Measurements from ENCODE around the gene LILRA6.
"Not testable (repeated sequence)": the region's sequence is repeated elsewhere in the genome, so short reads cannot be mapped to it uniquely, and the experiment has no call there.

LILRA6 gene

DNA sequence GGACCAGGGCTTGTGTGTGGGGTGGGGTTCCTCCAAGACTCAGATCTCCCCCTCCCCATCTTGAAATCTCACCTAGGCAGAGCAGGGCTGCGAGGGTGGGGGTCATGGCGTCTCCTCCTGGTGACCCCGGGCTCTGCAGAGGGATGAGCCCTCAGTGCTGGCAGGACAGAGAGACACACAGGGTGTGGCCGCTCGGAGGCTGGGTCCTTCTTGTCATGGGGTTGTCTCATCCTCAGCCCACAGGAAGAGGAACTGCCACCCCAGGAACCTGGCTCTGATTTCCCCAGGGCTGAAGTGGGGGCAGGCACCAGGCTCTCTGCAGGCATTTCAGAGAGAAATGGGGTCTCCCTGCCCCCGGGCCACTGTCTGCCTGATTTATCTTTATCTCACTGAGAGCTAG is at the start of gene LILRA6:
Gene LILRA6 (minus strand): TSS at position 145 of the 400 bp plus-strand sequence.
- FAIRE-seq, result not testable (repeated sequence)

DNA sequence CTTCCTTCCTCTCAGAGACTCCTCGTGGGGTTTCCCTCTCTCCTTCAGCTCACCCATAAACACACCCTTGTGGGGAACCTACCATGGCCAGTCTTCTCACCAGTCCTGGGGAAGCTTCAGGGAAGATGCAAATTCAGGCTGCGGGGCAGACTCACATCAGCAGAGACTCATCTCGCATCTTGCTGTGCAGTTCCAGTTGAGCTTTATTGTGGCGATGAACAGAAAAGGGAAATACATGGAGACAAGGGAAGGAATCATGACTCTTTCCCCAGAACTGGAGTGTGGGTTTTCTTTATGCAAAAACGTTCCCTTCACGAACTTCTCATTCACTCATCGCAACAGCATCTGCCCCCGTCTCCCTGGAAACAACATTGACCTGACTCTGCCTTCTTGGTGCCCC is 46.6 kb upstream of the LILRA6 start:
- FAIRE-seq, result not testable (repeated sequence)

DNA sequence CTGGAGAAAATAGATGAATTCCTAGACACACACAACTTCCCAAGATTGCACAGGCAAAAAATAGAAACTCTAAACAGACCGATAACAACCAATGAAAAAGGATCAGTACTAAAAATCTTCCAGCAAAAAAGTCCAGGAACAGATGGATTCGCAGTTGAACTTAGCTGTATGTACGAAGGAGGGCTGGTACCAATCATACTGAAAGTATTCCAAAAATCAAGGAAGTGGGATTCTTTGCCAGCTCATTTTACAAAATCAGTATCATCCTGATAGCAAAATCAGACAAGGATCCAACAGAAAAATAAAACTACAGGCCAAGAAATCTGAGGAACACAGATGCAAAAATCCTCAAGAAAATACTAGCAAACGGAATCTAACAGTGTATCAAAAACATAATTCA is 44.9 kb upstream of the LILRA6 start:
- no peak for FAIRE-seq

DNA sequence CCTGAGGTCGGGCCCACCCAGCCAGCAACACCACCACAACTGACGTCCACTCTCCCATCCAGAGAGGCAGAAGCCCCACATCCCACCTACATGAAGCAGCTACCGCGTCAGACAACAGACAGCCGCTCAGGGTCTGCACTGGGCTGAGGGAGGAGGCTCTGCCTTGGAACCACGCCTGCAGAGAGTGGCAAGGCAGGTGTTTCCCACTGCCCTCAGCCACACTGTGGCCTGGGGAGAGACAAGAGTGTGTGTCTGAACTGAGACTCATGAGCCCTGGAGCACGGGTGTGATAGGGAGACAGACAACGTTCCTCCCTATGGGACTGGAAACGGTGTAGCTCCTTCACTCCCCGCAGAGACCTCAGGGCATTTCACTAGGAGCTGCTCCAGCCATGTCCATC is 43.7 kb upstream of the LILRA6 start:
- FAIRE-seq, result not testable (repeated sequence)

DNA sequence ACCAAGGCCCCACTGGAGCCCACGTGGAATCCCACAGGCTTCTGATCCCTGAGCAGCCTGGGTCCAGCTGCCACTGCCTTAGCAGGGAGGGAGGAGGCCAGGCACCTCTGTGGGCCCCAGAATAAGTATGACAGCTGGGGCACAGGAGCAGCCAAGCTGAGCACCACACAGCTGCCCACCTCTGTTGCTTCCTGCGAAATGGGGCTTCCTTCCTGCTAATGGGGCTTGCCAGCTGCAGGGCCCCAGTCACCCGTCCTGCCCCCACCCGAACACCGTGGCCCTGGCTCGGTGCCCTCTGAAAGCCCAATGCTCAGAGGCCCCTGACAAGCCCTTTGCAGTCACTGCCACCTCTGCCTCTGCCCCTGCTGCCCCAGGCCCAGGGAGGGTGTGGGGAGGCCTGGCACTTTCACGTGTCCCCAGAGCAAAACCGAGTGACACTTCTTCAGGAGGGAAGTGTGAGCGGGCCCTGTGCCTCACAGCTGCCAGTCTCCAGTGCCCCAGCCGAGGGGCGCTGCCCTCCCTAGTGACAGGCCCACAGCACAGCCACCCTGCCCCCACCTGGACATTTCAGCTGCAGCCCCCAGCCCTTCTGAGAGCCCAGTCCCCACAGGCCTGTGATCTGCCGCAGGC is 43.0 kb upstream of the LILRA6 start:
- not testable (repeated sequence) for FAIRE-seq

DNA sequence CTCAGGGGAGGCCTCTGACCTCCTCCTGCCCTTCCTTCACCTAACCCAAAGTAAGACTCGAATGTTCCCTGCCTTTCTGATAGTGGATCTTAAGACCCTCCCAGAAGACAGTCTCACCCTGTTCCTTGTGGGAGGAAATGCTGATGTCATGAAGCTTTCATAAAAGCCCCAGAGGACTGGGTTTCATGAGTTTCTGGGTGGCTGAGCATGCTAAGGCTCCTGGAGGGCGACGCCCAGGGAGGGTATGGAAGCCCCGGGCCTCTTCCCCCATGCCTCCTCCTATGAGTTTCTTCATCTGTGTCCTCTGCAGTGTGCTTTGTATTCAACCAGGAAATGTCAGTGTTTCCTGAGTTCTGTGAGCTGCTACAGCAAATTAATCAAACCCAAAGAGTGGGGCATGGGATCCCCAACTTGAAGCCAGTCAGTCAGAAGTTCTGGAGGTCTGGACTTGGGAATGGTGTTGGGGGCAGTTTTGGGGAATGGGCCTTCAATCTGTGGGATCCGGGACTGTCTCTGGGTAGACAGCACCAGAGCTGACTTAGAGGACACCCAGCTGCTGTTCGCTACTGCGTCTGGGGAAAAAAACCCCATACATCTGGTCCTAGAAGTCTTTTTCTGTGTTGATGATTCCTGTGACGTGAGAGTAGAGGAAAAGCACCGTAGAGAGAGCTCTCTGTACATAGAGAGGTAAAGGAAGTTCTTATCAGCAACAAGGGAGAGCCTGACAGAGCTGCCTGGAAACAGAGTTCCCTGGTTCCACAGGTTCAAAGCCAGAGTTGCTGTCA is 40.3 kb upstream of the LILRA6 start:
- no peak for FAIRE-seq

DNA sequence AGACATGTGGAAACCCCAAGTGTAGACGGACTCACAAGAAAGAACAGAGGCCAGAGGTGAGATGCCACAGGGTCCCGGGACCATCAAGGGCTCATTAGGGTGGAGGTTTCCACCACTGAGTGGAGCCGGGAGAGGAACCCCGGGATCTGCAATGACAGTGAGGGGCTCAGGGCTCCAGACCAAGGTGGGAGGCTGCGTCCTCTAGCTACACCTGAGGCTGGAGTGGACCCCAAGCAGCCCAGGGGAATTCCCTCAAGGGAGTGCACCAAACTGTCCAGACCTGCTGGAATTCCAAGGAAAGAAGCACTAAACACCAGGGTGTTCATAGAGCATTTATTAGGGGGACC is 39.1 kb upstream of the LILRA6 start:
- not testable (repeated sequence) for FAIRE-seq

DNA sequence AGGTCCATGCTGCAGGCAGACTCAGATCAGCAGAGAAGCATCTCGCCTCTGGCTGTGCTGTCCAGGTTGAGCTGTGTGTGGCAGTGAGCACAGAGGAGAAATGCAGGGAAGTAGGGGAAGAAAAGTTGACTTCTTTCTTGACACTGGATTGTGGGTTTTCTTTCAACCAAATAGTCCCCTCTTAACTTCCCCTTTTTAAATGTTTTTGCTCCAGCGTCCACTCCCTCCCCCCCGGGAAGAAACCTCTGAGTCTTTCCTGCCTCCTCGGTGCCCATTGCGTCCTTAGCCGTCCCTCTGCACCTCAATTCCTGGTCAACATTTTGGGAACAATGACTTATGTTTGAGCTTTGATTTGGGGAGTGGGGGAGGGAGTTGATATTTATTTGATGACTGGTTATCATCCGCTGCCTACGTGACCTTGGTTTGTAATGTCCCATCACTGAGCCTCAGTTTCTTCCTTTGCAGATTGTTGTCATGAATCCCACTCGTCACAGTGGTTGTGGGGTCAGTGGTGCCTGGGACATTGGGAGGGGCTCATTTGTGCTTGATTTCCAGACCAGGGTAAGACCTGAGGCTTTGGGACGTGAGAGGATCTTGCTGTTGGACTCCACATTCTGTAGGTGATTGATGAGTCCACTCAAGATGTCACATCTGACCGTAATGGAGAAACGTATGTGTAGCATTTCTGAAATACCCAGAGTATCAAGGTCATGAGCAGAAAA is 38.6 kb upstream of the LILRA6 start, which contains the start of gene LILRB2:
Gene LILRB2 (minus strand): TSS at position 104 of the 722 bp plus-strand sequence. CDS start 614 bp downstream, outside the sequence.
- no peak for FAIRE-seq

DNA sequence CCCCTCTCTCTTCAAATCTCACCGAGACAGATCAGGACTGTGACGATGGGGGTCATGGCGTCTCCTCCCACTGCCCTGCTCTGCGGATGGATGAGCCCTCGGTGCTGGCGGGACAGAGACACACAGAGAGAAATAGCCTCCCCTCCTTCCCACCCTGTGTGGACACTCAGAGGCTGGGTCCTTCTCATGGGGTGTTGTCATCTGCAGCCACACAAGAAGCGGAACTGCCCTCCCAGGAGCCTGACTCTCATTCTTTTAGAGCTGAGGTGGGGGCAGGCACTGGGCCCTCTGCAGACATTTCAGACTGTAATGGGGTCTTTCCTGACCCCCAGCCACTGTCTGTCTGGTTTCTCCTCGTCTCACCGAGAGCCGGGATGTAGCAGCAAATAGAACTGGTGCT is 37.9 kb upstream of the LILRA6 start:
- not testable (repeated sequence) for FAIRE-seq

DNA sequence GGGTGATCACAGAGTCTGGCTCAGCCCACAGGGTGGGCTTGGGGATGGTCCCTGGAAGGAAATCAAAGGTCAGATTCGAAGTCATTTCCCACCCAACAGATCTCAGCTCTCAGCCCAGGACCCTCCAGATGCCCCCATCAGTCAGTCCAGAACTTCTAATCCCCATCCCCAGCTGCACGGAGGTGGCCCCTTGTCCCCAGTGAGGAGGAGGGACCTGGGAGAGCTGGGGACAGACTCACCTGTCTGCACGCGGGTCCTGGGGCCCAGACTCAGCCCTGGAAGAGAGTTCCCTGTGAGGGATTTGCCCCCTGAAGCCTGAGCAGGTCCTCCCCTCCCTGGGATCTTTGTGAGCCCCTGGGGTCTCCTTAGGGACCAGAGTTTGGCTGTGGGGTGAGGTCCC is 37.4 kb upstream of the LILRA6 start:
- not testable (repeated sequence) for FAIRE-seq

DNA sequence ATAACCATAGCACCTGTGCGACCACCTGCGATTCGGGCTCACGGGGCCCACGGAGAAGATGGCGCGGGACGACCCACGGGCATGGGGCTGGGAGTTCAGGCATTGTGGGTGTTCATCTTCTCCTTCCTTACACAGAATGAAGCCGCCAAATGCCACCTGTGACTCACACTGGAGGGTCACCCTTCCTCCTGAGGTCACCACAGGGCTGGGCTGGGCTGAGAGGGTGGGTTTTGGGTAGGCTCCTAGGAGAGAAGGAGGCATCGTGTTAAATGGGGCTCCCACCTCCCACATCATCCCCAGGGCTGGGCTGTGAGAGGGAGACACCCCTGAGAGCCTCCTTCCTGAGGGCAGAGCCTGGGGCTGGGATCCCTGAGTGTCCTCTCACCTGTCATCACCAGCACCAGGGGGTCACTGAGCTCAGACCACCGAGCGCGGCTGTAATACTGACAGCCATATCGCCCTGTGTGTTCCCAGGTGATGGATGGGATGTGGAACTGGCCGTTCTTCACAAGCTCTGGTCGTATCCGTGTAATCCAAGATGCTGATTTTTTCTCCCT is 36.9 kb upstream of the LILRA6 start:
- no peak for FAIRE-seq

DNA sequence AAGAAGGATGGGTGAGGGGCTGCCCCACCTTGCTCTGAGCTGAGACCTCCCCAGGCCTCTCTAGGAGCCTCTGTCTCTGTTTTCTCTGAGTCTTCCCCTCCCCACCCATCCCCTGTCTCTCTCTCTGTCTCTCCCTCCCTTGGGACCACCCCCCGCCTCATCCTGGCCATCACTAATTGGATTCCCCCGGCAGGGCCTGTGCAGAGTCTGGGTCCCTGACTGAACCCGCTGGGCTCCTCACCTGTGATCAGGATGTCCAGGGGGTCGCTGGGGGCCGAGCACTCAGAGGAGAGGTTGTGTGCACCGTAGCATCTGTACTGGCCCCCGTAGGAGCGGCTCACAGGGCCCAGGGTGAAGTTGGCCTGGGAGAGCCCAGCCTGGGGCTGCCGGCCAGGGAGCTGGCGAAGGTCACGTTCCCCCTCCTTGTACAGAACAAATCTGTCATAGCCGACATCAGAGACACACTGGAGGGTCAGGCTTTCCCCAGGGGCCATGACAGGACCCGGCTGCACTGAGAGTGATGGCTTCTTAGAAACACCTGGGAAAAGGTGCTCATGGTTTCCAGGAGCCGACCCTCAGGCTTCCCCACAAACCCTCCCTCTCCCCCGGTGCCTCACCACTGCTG is 36.1 kb upstream of the LILRA6 start:
- not testable (repeated sequence) for FAIRE-seq

DNA sequence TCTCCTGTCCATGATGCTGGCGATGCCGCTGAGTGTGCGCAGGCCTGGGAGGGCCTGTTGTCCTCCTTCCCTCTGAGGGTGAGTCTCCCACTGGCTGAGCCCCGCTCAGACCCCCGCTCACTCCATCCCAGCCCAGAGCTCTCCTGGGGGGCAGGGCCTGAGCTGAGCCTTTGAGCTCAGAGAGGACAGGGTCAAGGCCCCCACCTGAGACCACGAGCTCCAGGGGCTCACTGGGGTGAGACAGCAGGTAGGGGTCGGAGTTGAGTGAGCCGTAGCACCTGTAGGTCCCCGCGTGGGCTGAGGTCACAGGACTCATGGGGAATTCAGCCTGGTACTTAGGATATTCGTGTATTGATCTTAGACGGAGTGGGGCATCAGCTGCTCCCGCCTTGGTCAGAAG is 35.5 kb upstream of the LILRA6 start:
- FAIRE-seq, result not testable (repeated sequence)

DNA sequence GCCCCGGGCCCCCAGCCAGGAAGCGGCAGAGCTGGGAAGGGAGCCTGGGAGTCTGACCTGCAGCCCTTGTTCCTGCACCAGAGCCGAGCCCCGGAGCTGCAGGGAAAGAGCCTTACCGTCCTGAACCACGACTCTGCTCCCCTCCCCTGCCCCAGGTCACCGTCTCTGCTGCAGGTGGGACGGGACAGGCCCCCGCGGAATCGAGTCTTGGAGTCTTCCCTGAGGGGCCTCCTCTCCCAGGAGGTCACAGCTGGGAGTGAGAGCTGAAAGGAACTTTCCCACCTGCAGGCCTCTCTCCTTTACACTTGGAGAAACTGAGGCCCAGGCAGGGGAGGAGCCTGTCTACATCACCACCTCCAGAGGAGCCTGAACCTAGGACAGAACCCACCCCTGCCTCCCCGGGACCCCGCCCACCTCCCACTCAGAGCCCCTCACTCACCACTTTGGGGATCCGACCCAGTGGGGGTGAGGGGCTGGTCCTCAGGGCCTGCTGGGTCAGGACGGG is 34.6 kb upstream of the LILRA6 start:
- FAIRE-seq, result not testable (repeated sequence)

DNA sequence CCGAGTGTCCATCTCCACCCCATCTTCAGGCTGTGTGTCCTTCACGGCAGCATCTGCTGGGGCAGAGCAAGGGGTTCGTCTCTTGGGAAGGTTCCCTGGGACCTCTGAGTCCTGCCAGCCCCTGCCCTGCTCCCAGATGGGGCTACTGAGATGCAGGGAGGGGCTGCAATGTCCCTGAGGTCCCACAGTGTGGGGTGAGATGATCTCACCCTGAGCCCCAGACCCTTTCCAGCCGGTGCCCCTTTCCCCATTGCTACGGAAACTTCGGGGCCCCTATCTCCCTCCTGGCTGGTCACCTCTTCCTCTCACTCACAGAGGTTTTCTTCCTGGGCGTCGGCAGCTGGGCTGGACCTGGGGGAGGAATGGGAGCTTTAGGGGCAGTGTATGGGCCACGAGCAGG is 33.4 kb upstream of the LILRA6 start:
- FAIRE-seq, result no peak

DNA sequence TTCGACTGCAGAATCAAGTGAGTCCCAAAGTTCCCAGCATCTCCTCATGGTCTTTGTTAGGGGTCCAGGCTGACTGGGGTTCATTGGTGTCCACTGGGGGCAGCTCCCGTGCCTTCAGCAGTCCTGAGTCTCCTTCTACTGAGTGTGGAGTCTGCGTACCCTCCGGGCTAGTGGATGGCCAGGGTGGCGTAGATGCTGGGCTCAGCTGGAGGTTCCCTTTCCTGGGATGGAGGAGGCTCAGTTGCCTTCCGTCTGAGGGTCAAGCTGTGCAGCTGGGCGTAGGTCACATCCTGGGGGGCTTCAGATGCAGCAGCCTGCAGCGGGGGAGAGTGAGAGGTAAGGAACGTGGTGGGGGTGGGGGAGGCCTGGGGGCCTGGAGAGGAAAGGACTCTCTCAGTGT is 31.9 kb upstream of the LILRA6 start:
- FAIRE-seq, result not testable (repeated sequence)

DNA sequence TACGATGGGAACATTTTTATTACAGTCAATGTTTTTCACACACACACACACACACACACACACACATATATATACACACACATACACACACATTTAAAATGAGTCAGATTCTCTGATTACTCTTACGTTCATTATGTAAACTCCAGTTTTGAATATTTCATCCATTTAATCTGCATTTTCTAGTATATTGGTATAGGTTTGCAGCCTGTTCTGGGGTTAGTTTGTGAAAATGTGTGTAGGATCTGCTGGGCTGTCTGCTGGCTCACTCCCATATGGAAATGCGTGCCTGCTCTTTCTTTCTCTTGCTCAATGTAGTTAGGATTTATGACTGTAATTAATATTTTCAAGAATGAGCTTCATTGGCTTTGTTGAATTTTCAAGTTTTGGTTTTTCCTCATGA is 31.2 kb upstream of the LILRA6 start:
- no peak for FAIRE-seq

DNA sequence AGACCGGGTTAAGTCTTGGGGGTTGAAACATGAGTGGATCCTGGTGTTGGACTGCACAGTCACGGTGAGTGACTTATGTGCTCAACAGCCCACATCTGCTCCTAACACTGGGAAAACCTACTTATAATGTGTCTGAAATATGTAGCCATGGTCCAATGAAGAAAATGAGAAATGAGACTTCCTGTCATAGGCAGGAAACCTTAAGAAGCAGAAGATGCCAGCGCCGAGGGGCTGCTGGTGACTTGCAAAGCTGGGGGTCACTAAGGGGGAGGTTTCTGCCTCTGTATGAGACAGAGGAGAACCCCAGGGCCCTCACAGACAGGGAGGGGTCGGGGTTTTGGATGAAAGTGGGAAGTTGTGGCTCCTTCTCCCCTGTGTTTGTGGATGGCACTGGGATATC is 29.6 kb upstream of the LILRA6 start:
- FAIRE-seq, result not testable (repeated sequence)

DNA sequence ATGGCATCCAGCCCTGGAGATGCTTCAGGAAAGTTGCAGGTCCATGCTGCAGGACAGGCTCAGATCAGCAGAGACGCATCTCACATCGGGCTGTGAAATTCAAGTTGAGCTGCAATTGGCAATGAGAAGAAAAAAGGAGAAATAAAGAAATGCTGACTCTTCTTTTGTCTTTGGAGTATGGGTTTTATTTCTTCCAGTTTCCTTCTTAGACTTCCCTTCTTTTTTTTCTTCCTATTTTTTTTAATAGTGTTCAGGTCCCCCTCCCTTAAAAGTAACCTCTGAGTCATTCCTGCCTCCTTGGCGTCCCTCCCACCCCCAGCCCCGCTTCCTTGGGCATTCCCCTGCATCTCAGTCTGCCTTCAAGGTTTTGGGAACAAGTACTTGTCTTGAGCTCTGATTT is 29.0 kb upstream of the LILRA6 start:
- not testable (repeated sequence) for FAIRE-seq

DNA sequence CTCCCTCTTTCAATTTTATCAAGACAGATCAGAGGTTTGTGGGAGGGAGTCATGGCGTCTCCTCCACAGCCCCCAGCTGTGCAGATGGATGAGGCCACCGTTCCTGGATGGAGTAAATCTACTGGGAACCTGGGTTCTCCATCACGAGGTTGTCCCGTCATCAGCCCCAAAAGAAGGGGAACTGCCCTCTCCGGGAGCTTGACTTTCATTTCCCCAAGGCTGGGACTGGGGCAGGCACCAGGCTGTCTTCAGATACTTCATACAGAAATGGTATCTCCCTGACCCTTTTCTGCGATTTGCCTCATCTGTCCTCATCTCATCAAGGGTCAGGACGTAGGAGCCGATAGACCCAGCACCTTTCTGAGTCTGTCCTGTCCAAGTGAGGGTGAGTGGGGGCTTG is 28.5 kb upstream of the LILRA6 start:
- FAIRE-seq, result no peak

DNA sequence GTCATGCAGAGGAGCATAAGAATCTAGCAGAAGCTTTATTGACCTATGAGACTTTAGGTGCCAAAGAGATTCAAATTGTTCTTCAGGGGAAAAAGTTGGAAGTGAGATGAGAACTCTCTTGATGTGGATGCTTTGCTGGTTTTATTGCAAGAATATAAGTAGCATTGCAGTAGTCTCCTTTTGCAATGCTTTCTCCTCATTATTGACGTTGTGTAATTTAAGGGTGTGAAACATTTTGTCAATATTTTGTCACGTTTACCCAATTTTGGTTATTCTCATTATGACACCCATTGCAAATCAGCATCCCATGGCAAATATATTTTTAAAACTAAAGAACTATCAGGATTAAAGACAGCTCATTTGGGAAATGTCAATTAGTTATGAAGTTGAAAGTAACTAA is 26.3 kb upstream of the LILRA6 start:
- no peak for FAIRE-seq

DNA sequence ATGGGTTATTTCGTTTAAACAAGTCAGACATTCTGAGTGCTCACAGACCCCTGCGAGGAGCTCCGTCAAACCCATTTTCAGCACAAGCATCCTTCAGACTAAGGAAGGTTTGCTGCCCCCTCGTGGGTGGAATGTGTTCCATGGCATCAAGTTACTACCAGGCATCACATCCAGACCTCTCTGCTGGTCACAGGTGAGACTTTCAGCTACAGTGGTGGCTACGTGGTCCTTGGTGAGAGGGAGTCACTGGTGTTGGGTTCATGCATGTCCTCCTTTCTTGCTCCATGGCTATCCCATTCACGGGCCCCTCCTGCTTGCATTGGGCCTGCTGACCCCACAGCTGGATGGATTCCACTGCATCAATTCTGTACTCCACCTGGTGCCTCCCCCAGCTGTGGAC is 23.5 kb upstream of the LILRA6 start:
- peak; percentile 91 for FAIRE-seq

DNA sequence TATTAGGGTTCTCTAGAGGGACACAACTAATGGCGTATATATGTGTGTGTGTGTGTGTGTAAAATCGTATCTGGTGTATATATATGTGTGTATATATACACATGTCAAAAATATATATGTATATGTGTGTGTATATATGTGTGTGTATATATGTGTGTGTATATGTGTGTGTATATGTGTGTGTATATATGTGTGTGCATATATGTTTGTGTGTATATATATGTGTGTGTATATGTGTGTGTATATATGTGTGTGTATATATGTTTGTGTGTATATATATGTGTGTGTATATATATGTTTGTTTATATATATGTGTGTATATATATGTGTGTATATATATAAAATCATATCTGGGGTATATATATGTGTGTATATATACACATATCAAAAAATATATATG is 19.9 kb upstream of the LILRA6 start:
- peak; percentile 86 for FAIRE-seq
